HepG2 (cell line): ENCODE results near the gene CAMTA1. TPM values are rescaled to one million over a fixed set of nuclear protein-coding genes. Genes with fewer than 3 reads are reported as not detected.

Experiments
- CENPBD1 ChIP-seq: sonication (generic); formaldehyde crosslinking; IDR thresholded peaks from 2 replicates; pipeline ENCODE4 v1.8.0; 2022; ENCODE audit warnings: missing genetic modification reagents, low read depth, mild to moderate bottlenecking, borderline replicate concordance
- CTCF ChIP-seq: sonication (generic); formaldehyde crosslinking; IDR thresholded peaks from 2 replicates; pipeline ENCODE4 v1.5.0; 2020; ENCODE audit warnings: mild to moderate bottlenecking, missing genetic modification reagents, moderate library complexity
- IKZF4 ChIP-seq: sonication (generic); formaldehyde crosslinking; IDR thresholded peaks from 2 replicates; pipeline ENCODE4 v1.5.1; 2020; ENCODE audit warnings: borderline replicate concordance, mild to moderate bottlenecking, low read depth, missing genetic modification reagents; ENCODE audit errors: not compliant biosample characterization
- KDM1A ChIP-seq: IDR thresholded peaks from 2 replicates; pipeline ENCODE4 v1.6.1; 2016; ENCODE audit warnings: missing compliant biosample characterization
- MAF1 ChIP-seq: sonication (generic); formaldehyde crosslinking; IDR thresholded peaks from 2 replicates; pipeline ENCODE4 v1.5.0; 2020; ENCODE audit warnings: missing genetic modification reagents, borderline replicate concordance
- PAF1 ChIP-seq: IDR thresholded peaks from 2 replicates; pipeline ENCODE4 v1.6.1; 2016; ENCODE audit warnings: missing genetic modification reagents, missing compliant biosample characterization
- PITX1 ChIP-seq: sonication (generic); formaldehyde crosslinking; IDR thresholded peaks from 2 replicates; pipeline ENCODE4 v1.5.1; 2020; ENCODE audit warnings: mild to moderate bottlenecking, missing genetic modification reagents
- POGZ ChIP-seq: sonication (generic); formaldehyde crosslinking; IDR thresholded peaks from 2 replicates; pipeline ENCODE4 v1.4.0; 2020; ENCODE audit warnings: mild to moderate bottlenecking, missing genetic modification reagents
- POLR2A ChIP-seq, 2 experiments: IDR thresholded peaks; 2 replicates each; pipeline ENCODE4 v1.6.1; 2011; ENCODE audit warnings: low read depth in 2 of 2, low read length in 2 of 2, mild to moderate bottlenecking in 1 of 2, moderate library complexity in 1 of 2; ENCODE audit not compliant: insufficient read depth in 1 of 2
- REL ChIP-seq: sonication (generic); formaldehyde crosslinking; conservative IDR thresholded peaks from 2 replicates; pipeline ENCODE4 v1.8.0; 2022; ENCODE audit warnings: mild to moderate bottlenecking, missing genetic modification reagents, moderate library complexity
- SMC3 ChIP-seq: IDR thresholded peaks from 2 replicates; pipeline ENCODE4 v1.6.1; 2011; ENCODE audit warnings: low read length, improper control_type of control experiment
- ZBTB39 ChIP-seq: sonication (generic); formaldehyde crosslinking; IDR thresholded peaks from 2 replicates; pipeline ENCODE4 v1.5.0; 2020; ENCODE audit warnings: missing genetic modification reagents
- ZNF280D ChIP-seq: sonication (generic); formaldehyde crosslinking; IDR thresholded peaks from 2 replicates; pipeline ENCODE4 v1.5.1; 2020; ENCODE audit warnings: mild to moderate bottlenecking, missing genetic modification reagents
- ZNF333 ChIP-seq: sonication (generic); formaldehyde crosslinking; IDR thresholded peaks from 2 replicates; pipeline ENCODE4 v1.4.0; 2020; ENCODE audit warnings: mild to moderate bottlenecking, missing genetic modification reagents, borderline replicate concordance
- ZNF646 ChIP-seq: sonication (generic); formaldehyde crosslinking; IDR thresholded peaks from 2 replicates; pipeline ENCODE4 v1.9.0; 2021; ENCODE audit warnings: mild to moderate bottlenecking, missing genetic modification reagents
- polyA plus RNA-seq, 8 experiments: library from polyadenylated mRNA; depleted of rRNA in 3 of 8; stranded (reverse) in 7 of 8; unstranded in 1 of 8; fragments of >200 nt; fragmentation: Illumina TruSeq in 4 of 8; extraction: Trizol in 4 of 8; gene quantifications; 2 replicates each; pipeline versions ENCODE4 v1.2.1 to v1.2.3, GENCODE V29; 2011 to 2016; ENCODE audit warnings: low read depth in 4 of 8, missing spikeins in 1 of 8, mixed read lengths in 1 of 8; ENCODE audit not compliant: insufficient read depth in 1 of 8
- total RNA-seq, 5 experiments: library from RNA; depleted of rRNA; stranded (reverse); fragments of >200 nt; fragmentation: Illumina TruSeq; extraction: Trizol; gene quantifications; 2 replicates each; pipeline ENCODE4 v1.2.3, GENCODE V29; 2016; ENCODE audit warnings: low read depth in 1 of 5

Gene CAMTA1
- total and polyA plus RNA-seq, 2 of the 13 experiments (the other 11 are each of a cell fraction or from before 2014, with no cell fraction given), result 25.0 to 36.4 TPM

GRCh38 chr1:6784560-6785317 lies 515 bp upstream of the CAMTA1 start (continued):
- TF ChIP-seq ZNF280D (CRISPR knock-in tag) (no peak), SMC3 (no peak), IKZF4 (CRISPR knock-in tag) (peak; percentile 96), REL (CRISPR knock-in tag) (no peak), ZNF333 (CRISPR knock-in tag) (no peak), POLR2A (IDR thresholded peaks at IDR 0.05; ENCODE audit: insufficient read depth in 1 of 2, low read depth in 2 of 2, low read length in 2 of 2) (peak; percentile 67 to 73), POGZ (CRISPR knock-in tag) (0 out of 2 replicates have a peak, but pooled peaks have one; percentile 6), MAF1 (CRISPR knock-in tag) (no peak), PAF1 (CRISPR knock-in tag) (no peak), CTCF (no peak), ZBTB39 (CRISPR knock-in tag) (no peak), ZNF646 (no peak), PITX1 (no peak; the same call in 1 of the 2 replicates), CENPBD1 (CRISPR knock-in tag) (no peak; the same call in 1 of the 2 replicates), KDM1A (CRISPR knock-in tag) (no peak)
